ENCODE data around the gene EPS15. TPM values are rescaled to one million over a fixed set of nuclear protein-coding genes. Genes with fewer than 3 reads are reported as not detected.
A peak's percentile ranks its signal among the peaks of the same experiment; 100 is the strongest.

The EPS15 gene
- total and polyA plus RNA-seq, 9 of the 15 experiments (the other 6 are each of a cell fraction or from before 2014, with no cell fraction given) = 23.1 to 69.0 (median 41.7) TPM

DNA sequence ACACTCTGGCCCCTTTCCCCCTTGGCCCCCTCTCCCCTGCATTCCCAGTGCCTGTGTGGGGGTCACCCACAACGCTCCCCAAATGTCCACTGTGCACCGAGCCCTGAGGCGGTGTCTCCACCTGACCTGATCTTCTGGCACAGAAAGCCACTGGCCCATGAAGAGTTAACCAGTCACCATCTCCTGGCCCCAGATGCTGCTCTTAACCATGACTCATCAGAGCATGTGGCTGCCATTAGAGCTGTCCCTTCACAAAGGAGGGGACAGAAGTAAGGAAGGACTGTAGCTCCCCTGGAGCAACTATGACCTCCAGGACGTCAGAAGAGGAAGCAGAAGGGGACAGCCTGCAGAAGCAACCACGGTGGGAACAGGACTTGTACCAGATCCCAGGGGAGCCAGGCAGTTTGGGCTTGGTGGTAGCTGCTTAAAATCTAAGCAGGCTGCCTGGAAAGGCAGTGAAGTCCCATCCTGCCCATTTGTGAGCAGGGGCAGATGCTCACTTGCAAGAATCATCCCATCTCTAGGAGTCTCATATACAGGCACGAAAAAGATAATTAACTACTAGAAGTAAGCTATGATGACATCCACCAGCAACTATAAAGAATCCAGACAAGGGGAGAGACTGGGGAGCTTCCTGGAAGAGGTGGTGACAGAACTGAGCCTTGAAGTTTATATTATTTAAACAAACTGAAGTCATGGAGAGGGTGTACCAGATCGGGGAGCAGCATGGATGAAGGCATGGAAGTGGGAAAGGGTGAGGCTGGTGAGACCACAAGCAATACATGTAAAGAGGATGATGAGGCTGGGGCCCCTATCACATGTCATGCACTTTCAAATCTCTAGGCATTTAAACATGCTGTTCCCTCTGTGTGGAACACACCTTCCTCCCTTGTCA is 187.6 kb downstream of the EPS15 start (continued):
- TF ChIP-seq MYNN (IDR thresholded peaks at IDR 0.05) (0 out of 2 replicates have a peak, but pooled peaks have one; percentile 45), MYNN (CRISPR knock-in tag; IDR thresholded peaks at IDR 0.05) (no peak), ZNF583 (CRISPR knock-in tag; IDR thresholded peaks at IDR 0.05) (peak; percentile 85; the same call in 1 of the 2 replicates), KLF6 (CRISPR knock-in tag; IDR thresholded peaks at IDR 0.05; ENCODE audit: borderline replicate concordance) (peak; percentile 14; the same call in 1 of the 2 replicates), CBX3 (IDR thresholded peaks at IDR 0.05; ENCODE audit: borderline replicate concordance in 1 of 2, low read length in 2 of 2) (peak in 1 of 2 experiments; percentile 95; a peak in 2 of 3 replicates), LEF1 (IDR thresholded peaks at IDR 0.05) (peak; percentile 81), CREB3L1 (IDR thresholded peaks at IDR 0.05; ENCODE audit: borderline replicate concordance, low read depth) (peak; percentile 70)
- TF ChIP-seq, protein P1, sequence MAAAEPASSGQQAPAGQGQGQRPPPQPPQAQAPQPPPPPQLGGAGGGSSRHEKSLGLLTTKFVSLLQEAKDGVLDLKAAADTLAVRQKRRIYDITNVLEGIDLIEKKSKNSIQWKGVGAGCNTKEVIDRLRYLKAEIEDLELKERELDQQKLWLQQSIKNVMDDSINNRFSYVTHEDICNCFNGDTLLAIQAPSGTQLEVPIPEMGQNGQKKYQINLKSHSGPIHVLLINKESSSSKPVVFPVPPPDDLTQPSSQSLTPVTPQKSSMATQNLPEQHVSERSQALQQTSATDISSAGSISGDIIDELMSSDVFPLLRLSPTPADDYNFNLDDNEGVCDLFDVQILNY (CRISPR knock-in tag; IDR thresholded peaks at IDR 0.05) = no peak
- TF ChIP-seq, protein P2, sequence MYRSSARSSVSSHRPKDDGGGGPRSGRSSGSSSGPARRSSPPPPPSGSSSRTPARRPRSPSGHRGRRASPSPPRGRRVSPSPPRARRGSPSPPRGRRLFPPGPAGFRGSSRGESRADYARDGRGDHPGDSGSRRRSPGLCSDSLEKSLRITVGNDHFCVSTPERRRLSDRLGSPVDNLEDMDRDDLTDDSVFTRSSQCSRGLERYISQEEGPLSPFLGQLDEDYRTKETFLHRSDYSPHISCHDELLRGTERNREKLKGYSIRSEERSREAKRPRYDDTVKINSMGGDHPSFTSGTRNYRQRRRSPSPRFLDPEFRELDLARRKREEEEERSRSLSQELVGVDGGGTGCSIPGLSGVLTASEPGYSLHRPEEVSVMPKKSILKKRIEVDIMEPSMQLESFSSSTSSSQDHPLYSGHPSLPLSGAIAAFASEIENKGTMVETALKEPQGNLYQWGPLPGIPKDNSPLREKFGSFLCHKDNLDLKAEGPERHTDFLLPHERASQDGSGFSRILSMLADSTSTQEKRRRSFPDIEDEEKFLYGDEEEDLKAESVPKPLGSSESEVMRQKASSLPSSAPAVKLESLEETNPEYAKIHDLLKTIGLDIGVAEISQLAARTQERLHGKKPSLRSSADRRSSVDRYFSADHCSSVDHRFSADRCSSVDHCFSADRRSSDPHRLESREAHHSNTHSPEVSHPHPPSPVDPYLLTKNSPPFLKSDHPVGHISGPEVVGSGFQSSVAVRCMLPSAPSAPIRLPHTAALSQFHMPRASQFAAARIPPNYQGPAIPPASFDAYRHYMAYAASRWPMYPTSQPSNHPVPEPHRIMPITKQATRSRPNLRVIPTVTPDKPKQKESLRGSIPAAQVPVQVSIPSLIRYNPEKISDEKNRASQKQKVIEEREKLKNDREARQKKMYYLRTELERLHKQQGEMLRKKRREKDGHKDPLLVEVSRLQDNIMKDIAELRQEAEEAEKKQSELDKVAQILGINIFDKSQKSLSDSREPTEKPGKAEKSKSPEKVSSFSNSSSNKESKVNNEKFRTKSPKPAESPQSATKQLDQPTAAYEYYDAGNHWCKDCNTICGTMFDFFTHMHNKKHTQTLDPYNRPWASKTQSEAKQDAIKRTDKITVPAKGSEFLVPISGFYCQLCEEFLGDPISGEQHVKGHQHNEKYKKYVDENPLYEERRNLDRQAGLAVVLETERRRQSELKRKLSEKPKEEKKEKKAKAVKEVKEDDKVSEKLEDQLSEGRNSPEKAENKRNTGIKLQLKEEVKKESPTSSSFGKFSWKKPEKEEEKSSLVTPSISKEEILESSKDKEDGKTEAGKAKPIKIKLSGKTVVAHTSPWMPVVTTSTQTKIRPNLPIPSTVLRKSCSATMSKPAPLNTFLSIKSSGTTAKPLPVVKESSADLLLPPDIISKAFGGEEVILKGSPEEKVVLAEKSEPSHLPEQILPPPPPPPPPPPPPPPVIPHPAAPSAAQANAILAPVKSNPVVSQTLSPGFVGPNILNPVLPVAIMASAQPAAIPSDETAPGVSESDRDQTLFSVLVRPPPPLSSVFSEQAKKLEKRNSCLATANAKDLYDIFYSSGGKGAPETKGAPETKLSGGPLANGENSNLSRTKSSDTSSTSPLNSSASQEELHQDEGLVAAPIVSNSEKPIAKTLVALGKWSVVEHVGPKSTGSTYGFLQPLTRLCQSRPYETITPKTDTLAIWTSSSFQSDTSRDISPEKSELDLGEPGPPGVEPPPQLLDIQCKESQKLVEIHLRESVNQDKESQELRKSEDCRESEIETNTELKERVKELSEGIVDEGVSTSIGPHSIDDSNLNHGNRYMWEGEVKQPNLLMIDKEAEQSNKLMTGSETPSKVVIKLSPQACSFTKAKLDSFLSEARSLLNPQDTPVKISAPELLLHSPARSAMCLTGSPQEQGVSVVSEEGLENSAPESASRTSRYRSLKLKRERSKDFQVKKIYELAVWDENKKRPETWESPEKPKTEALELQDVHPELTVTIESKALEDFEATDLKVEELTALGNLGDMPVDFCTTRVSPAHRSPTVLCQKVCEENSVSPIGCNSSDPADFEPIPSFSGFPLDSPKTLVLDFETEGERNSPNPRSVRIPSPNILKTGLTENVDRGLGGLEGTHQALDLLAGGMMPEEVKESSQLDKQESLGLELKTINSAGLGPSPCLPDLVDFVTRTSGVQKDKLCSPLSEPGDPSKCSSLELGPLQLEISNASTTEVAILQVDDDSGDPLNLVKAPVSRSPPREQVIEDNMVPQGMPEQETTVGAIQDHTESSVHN (IDR thresholded peaks at IDR 0.05; ENCODE audit: borderline replicate concordance in 1 of 2, low read depth in 1 of 2) = 0 out of 4 replicates have a peak, but pooled peaks of 1 of the 2 experiments have one; percentile 57
- TF ChIP-seq, protein P3, sequence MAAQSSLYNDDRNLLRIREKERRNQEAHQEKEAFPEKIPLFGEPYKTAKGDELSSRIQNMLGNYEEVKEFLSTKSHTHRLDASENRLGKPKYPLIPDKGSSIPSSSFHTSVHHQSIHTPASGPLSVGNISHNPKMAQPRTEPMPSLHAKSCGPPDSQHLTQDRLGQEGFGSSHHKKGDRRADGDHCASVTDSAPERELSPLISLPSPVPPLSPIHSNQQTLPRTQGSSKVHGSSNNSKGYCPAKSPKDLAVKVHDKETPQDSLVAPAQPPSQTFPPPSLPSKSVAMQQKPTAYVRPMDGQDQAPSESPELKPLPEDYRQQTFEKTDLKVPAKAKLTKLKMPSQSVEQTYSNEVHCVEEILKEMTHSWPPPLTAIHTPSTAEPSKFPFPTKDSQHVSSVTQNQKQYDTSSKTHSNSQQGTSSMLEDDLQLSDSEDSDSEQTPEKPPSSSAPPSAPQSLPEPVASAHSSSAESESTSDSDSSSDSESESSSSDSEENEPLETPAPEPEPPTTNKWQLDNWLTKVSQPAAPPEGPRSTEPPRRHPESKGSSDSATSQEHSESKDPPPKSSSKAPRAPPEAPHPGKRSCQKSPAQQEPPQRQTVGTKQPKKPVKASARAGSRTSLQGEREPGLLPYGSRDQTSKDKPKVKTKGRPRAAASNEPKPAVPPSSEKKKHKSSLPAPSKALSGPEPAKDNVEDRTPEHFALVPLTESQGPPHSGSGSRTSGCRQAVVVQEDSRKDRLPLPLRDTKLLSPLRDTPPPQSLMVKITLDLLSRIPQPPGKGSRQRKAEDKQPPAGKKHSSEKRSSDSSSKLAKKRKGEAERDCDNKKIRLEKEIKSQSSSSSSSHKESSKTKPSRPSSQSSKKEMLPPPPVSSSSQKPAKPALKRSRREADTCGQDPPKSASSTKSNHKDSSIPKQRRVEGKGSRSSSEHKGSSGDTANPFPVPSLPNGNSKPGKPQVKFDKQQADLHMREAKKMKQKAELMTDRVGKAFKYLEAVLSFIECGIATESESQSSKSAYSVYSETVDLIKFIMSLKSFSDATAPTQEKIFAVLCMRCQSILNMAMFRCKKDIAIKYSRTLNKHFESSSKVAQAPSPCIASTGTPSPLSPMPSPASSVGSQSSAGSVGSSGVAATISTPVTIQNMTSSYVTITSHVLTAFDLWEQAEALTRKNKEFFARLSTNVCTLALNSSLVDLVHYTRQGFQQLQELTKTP (IDR thresholded peaks at IDR 0.05; ENCODE audit: low read depth in 1 of 2, partially characterized antibody in 2 of 2) = peak in 1 of 2 experiments; percentile 56

Measured in K562 (cell line).